Measurements from ENCODE around the gene PKIB.
"Not testable (repeated sequence)": the region's sequence is repeated elsewhere in the genome, so short reads cannot be mapped to it uniquely, and the experiment has no call there.

The PKIB gene

GRCh38 chr6:122713138-122713537 lies 102.9 kb downstream of the PKIB start:
- DNase-seq, result no peak

- no peak for DNase-seq
These were observed 103.9 kb downstream of the PKIB start for GRCh38 chr6:122714059-122714458.

GRCh38 chr6:122715725-122716124 lies 105.5 kb downstream of the PKIB start:
- no peak for DNase-seq

GRCh38 chr6:122717350-122717749 lies 107.1 kb downstream of the PKIB start:
- DNase-seq, result no peak

GRCh38 chr6:122718616-122719015 lies 108.4 kb downstream of the PKIB start:
- no peak for DNase-seq

- no peak for DNase-seq
These were observed 109.0 kb downstream of the PKIB start for GRCh38 chr6:122719176-122719575.

- DNase-seq, result no peak
These were observed 112.5 kb downstream of the PKIB start for GRCh38 chr6:122722746-122723145.

- DNase-seq, result no peak
These were observed 116.4 kb downstream of the PKIB start for GRCh38 chr6:122726649-122727048.

GRCh38 chr6:122727244-122727643 lies 117.0 kb downstream of the PKIB start:
- no peak for DNase-seq

- no peak for DNase-seq
These were observed 120.1 kb downstream of the PKIB start for GRCh38 chr6:122730334-122730733.

GRCh38 chr6:122730775-122731386 lies 120.7 kb downstream of the PKIB start:
- DNase-seq, result no peak

GRCh38 chr6:122733259-122733658 lies 123.1 kb downstream of the PKIB start:
- no peak for DNase-seq

GRCh38 chr6:122734529-122735395 lies 124.6 kb downstream of the PKIB start:
- DNase-seq, result no peak

- DNase-seq, result no peak
These were observed 125.4 kb downstream of the PKIB start for GRCh38 chr6:122735582-122735981.

- DNase-seq, result no peak
These were observed 126.0 kb downstream of the PKIB start for GRCh38 chr6:122736163-122736562.

GRCh38 chr6:122736616-122737015 lies 126.4 kb downstream of the PKIB start:
- DNase-seq, result no peak

GRCh38 chr6:122740091-122740490 lies 129.9 kb downstream of the PKIB start:
- no peak for DNase-seq

GRCh38 chr6:122740936-122741335 lies 130.7 kb downstream of the PKIB start:
- DNase-seq, result no peak

GRCh38 chr6:122744247-122744646 lies 134.0 kb downstream of the PKIB start:
- DNase-seq, result not testable (repeated sequence)

GRCh38 chr6:122744856-122745255 lies 134.7 kb downstream of the PKIB start:
- DNase-seq, result not testable (repeated sequence)

GRCh38 chr6:122746688-122747087 lies 136.5 kb downstream of the PKIB start:
- DNase-seq, result no peak

GRCh38 chr6:122747573-122747972 lies 137.4 kb downstream of the PKIB start:
- peak; percentile 64 for DNase-seq

GRCh38 chr6:122748945-122749344 lies 138.7 kb downstream of the PKIB start:
- DNase-seq, result not testable (repeated sequence)

- no peak for DNase-seq
These were observed 139.3 kb downstream of the PKIB start for GRCh38 chr6:122749451-122750050.
